OCI-LY3 (cell line): ENCODE data around the gene ERBB4.

ENCODE experiments used
- EZH2phosphoT487 ChIP-seq: fragments of 200-600 bp; shearing (Covaris generic); IDR thresholded peaks from 2 replicates; pipeline ENCODE4 v1.6.1; 2018; ENCODE audit warnings: antibody characterized with exemption, mixed run types, low read depth
- TF ChIP-seq, protein P1 (sequence below): fragments of 200-600, 300-600 bp; sonication (generic); IDR thresholded peaks from 2 replicates; pipeline ENCODE4 v1.5.1; 2014; ENCODE audit warnings: antibody characterized with exemption, low read length, low read depth

DNA sequence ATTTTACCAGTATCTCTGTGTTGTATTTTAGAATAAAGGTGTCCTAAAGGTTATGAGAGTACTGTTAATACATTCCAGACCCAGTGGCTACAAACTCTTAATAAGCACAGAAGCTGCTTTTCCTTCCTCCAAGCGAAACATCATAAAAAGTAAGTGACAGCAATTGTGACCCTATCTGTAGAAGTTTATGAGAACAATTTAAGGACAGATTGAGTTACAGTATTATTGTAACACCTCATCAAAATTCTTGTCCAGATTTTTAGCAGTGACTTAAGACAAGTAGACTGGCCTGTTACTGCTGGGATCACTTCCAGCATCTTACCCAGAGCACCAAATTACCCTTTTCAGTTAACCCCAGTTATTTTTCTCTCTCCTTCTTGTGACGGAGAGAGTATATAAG, 154.6 kb downstream of the ERBB4 start:
- TF ChIP-seq, protein P1, sequence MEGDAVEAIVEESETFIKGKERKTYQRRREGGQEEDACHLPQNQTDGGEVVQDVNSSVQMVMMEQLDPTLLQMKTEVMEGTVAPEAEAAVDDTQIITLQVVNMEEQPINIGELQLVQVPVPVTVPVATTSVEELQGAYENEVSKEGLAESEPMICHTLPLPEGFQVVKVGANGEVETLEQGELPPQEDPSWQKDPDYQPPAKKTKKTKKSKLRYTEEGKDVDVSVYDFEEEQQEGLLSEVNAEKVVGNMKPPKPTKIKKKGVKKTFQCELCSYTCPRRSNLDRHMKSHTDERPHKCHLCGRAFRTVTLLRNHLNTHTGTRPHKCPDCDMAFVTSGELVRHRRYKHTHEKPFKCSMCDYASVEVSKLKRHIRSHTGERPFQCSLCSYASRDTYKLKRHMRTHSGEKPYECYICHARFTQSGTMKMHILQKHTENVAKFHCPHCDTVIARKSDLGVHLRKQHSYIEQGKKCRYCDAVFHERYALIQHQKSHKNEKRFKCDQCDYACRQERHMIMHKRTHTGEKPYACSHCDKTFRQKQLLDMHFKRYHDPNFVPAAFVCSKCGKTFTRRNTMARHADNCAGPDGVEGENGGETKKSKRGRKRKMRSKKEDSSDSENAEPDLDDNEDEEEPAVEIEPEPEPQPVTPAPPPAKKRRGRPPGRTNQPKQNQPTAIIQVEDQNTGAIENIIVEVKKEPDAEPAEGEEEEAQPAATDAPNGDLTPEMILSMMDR: no peak
- TF ChIP-seq EZH2phosphoT487: no peak
